Measurements from ENCODE around the gene KIAA0753.

Gene KIAA0753

GRCh38 chr17:6640536-6641246 is at the start of gene KIAA0753, which contains the start of gene TXNDC17:
KIAA0753 (minus strand) TSS chr17:6640711; CDS start chr17:6635103, 5,608 bp downstream.
TXNDC17 (plus strand) TSS chr17:6641060; CDS start chr17:6641083, 23 bp downstream.
- peak within 1 kb of the TSS; percentile 97 for H3K4me3 ChIP-seq (ENCODE audit: low read depth, low read length)
- no peak for TF ChIP-seq CTCF (IDR thresholded peaks at IDR 0.05; ENCODE audit: insufficient read depth, low read length, missing control alignments)
- DNase-seq (ENCODE audit: low read depth, low spot score), result peak; percentile 63
- ChIA-PET CTCF (interaction anchor here (1.6 to 3.4 kb wide), 5 partner anchors 9 to 168 kb away, joined by 5 to 26 read pairs (median 6); no protein-coding TSS in a partner anchor), POLR2A (interaction anchor here (1.0 kb wide), 1 partner anchor 17 kb away, joined by 3 read pairs; no protein-coding TSS in a partner anchor)

- DNase-seq (ENCODE audit: low read depth, low spot score), result no peak
- no peak overlapping the region for H3K4me3 ChIP-seq (ENCODE audit: low read depth, low read length)
- ChIA-PET CTCF (no interaction called here), POLR2A (no interaction called here)
- no peak for TF ChIP-seq CTCF (IDR thresholded peaks at IDR 0.05; ENCODE audit: insufficient read depth, low read length, missing control alignments)
These were observed 48.4 kb upstream of the KIAA0753 start for GRCh38 chr17:6688944-6689343.

- CTCF ChIA-PET, result interaction anchor here (1.1 kb wide), 2 partner anchors 16 to 19 kb away, joined by 3 read pairs; no protein-coding TSS in a partner anchor
These were observed 45.5 kb upstream of the KIAA0753 start for GRCh38 chr17:6686026-6686425.

GRCh38 chr17:6684881-6685767 is 44.6 kb upstream of the KIAA0753 start:
- POLR2A ChIA-PET, result no interaction called here
- no peak for DNase-seq (ENCODE audit: low read depth, low spot score)
- CTCF ChIA-PET, result interaction anchor here (0.7 to 3.9 kb wide), 3 partner anchors 17 to 158 kb away, joined by 3 to 22 read pairs (median 3); no protein-coding TSS in a partner anchor
- H3K4me3 ChIP-seq (ENCODE audit: low read depth, low read length), result no peak overlapping the region
- TF ChIP-seq CTCF (IDR thresholded peaks at IDR 0.05; ENCODE audit: insufficient read depth, low read length, missing control alignments), result no peak

More at GRCh38 chr17:6686026-6686425, 45.5 kb upstream of the KIAA0753 start:
- POLR2A ChIA-PET, result no interaction called here
- H3K4me3 ChIP-seq (ENCODE audit: low read depth, low read length), result no peak overlapping the region
- no peak for DNase-seq (ENCODE audit: low read depth, low spot score)
- no peak for TF ChIP-seq CTCF (IDR thresholded peaks at IDR 0.05; ENCODE audit: insufficient read depth, low read length, missing control alignments)

- ChIA-PET POLR2A (no interaction called here), CTCF (interaction anchor here (3.9 kb wide), 1 partner anchor 18 kb away, joined by 22 read pairs; no protein-coding TSS in a partner anchor)
- DNase-seq (ENCODE audit: low read depth, low spot score), result no peak
- no peak overlapping the region for H3K4me3 ChIP-seq (ENCODE audit: low read depth, low read length)
- no peak for TF ChIP-seq CTCF (IDR thresholded peaks at IDR 0.05; ENCODE audit: insufficient read depth, low read length, missing control alignments)
These were observed 43.9 kb upstream of the KIAA0753 start for GRCh38 chr17:6684460-6684783.
